ENCODE data around the gene LEPROT. TPM values are rescaled to one million over a fixed set of nuclear protein-coding genes. Genes with fewer than 3 reads are reported as not detected.

Gene LEPROT
- total RNA-seq, 1 donor from 2014 or later: 21.8 TPM

DNA sequence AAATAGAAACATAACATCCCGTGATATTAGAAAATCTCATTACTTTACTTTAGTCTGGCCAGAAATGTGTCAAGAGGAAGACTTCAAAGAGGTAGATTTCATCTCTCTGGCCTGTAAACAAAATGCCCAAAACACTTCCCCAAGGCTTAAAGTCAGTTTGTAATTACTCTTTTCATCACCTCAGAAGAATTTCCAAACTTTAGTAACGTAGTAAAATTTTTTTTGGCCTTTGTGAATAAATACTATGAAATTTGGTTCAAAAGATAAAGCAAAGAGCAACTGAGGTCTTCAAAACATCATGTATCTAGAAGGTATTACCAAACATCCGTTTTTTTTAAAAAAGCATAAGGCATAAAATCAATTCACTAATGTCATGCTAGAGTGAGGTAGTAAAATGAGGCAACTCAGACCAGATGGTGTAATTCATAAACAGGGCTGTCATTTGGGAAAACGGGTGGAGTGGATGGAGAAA is 51.4 kb downstream of the LEPROT start:
- intact Hi-C loops (cut with micrococcal nuclease): no loop called here

DNA sequence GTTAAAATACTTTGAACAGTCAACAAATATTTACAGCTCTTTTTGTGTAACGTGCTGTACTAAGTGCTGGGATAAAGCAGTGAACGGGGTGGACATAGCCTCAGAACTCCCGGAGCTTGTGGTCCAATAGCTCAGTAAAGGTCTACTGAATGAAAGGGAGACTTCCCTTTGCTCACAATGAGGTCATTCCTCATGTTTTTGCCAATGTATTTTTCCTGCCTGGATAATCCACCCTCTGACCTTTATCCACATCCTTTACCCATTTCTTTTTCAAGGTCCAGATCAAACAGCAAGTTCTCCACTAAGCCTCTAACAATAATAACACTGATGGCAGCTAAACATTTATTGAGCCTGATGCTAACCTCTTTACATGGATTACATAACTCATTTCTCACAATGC is 55.9 kb downstream of the LEPROT start:
- intact Hi-C loops (cut with micrococcal nuclease): no loop called here

DNA sequence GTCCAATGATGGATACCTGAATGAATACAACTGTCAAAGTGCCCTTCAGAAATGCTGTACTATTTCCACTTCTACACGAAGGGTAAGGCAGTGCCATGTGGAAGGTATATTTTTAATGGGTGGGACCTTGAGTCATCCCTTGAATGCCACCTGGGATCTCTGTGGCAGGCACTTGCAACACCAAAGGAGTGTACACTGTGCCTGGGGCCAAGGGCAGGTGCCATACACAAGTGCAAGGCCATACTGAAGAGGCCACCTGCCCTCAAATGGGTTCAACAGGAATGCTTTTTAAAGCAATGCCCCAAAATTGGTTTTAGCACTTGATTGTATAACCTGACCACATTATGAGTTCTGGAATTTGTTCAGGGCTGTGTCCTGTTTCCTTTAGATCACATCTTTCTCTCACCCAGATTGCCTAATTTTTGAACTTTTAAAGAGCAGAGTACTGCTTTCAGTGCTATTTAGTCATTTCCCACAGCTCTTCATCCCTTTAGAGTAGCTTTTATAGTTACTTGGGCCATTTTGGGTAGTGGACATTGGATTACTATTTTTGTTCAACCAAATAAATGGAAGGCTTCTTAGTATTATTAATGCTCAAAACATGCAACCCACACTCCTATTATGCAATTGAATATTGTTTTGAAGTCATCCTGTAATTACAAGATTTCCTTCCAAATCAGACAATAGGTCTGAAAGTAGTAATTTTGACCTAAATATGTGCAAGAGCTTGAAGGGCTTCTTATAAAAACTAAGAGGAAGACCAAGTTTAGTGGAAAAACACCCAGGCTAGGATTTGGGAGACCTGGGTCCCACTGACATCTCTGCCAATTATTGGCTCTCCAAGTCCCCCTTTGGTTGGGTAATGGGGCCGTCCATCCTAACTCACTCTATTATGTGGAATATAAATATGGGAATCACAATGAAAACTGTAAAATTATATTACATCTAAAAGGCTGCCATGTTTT is 57.2 kb downstream of the LEPROT start:
- intact Hi-C loops (cut with micrococcal nuclease): no loop called here

DNA sequence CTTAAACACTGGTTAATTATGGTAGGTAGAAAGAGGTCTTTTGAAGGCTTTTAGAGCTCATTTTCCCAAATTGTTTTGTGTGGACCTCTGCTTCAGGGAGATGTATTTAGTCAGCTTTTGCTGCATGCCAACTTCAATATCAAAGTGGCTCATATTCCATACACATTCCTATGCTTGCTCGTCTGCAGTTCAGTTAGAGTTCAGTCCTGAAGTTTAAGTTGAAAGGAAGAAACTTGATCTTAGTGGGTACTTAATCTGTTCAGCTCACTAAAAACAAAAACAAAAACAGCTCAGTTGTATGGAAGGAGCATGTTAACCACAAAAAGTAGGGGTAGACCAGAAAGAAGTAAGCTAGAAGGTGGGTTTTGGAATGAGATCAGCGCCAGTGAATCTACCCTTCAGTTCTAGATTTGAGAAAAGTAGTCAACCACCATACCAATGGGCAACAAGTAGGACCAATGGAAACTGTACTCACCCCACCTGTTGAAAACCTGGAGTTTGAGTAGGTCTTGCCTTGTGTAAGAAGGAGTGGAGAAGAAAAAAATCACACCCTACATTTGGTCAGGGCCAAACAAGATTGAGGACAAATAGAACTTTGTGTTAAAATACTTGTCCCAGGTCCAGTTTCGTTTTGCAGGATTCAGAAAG is 58.0 kb downstream of the LEPROT start:
- intact Hi-C loops (cut with micrococcal nuclease): no loop called here

DNA sequence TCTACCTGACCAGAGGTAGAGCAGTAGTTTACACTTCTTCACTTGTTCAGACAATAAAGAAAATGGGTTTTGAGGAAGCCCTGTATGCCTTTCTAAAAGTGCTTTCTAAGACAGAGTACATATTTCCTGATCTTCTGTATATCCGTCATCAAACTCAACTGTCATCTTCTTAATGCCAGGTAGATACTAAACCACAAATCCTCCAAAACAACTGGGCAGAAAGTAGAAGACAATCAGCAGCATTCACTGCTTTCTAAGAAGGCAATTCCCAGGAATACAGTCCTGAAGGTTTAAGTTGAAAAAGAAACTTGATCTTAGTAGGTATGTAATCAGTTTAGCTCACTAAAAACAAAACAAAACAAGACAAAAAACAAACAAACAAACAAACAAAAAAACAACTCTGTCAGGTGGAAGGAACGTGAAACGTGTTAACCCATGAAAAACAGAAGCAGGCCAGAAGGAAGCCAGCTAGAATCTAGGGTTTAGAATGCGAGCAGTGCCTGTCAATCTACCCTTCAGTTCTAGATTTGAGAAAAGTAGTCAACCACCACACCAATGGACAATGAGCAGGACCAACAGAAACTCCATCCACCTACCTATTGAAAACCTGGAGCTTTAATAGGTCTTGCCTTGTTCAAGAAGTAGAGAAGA is 59.2 kb downstream of the LEPROT start:
- intact Hi-C loops (cut with micrococcal nuclease): no loop called here

DNA sequence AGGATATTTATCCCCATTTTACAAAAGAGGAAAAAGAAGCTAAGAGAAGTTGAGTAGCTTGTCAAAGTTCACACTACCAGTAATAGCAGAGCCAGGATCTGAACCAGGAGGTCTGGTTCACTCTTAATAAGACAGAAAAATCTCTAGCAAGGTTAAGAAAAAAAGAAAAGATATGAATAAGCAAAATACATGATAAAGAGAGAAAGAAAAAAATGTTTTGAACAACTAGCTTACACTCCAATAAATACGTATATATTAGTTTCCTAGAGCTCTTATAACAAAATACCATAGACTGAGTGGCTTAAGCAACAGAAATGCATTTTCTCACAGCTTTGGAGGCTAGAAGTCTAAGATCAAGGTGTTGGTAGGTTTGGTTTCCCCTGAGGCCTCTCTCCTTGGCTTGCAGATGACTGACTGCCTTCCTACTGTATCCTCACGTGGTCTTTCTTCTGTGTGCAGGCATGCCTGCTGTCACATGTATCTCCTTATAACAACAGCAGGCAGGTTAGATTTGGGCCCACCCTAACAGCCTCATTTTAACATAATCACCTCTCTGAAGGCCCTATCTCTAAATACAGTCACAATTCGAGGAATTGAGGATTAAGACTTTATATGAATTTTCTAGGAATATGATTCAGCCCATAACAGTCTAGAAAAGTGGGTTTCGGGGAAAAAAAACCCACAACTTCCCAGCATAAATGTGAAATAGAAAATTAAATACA is 60.4 kb downstream of the LEPROT start:
- intact Hi-C loops (cut with micrococcal nuclease): no loop called here

DNA sequence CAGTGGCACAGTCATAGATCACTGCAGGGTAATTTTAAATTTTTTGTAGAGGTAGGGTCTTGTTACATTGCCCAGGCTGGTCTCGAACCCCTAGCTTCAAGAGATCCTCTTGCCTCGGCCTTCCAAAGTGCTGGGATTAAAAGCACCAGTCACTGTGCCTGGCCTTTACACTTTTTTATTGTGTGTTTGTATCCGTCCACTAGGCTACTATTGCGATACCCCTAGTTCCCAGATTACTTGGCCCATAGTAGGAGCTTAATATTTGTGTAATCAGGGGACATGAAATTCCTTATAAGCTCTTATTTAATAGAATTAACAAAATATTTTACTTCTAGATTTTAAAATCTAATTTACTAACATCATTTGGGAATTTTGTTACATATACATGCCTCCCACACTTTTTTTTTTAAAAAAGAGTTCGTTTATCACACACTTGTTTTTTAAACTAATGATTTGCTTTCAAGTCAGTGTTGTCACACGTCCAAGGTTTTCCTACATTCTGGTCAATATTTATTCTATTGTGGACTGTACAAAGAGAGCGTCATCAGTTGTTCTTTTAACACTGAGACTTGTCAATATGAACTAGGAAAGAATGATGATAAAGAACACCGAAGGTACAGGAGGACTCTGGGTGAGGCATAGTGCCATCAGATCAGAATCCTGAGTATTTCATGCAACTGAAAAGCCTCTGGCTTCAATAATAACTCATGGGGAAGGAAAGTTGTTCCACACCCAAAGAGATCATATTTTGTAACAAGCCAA is 63.7 kb downstream of the LEPROT start:
- intact Hi-C loops (cut with micrococcal nuclease): no loop called here

Other genes with a start within 250 kb of the LEPROT start
- 1.8 and 2.8 TPM in 2 replicates for gene DNAJC6, start 111.1 kb upstream of the LEPROT start, total RNA-seq
- 1.9 and 2.0 TPM in 2 replicates for gene LEPR, start within 50 bp of the LEPROT start, total RNA-seq